SU-DHL-6 (cell line): ENCODE data around the gene FUOM.

ENCODE experiments used
- EZH2phosphoT487 ChIP-seq: fragments of 200-600 bp; sonication (generic), shearing (Covaris generic); conservative IDR thresholded peaks from 2 replicates; pipeline ENCODE4 v1.6.1; 2018; ENCODE audit warnings: mild to moderate bottlenecking, antibody characterized with exemption, low read length, moderate library complexity, mixed read lengths
- TF ChIP-seq, protein P1 (sequence below): fragments of 200-600 bp; sonication (generic); IDR thresholded peaks from one replicate; pipeline ENCODE4 v1.5.1; 2017; ENCODE audit warnings: antibody characterized with exemption, mild to moderate bottlenecking, low read length, moderate library complexity; ENCODE audit not compliant: insufficient read depth, poor library complexity, severe bottlenecking

GRCh38 chr10:133326745-133327650 is 30.8 kb downstream of the FUOM start:
- TF ChIP-seq, protein P1, sequence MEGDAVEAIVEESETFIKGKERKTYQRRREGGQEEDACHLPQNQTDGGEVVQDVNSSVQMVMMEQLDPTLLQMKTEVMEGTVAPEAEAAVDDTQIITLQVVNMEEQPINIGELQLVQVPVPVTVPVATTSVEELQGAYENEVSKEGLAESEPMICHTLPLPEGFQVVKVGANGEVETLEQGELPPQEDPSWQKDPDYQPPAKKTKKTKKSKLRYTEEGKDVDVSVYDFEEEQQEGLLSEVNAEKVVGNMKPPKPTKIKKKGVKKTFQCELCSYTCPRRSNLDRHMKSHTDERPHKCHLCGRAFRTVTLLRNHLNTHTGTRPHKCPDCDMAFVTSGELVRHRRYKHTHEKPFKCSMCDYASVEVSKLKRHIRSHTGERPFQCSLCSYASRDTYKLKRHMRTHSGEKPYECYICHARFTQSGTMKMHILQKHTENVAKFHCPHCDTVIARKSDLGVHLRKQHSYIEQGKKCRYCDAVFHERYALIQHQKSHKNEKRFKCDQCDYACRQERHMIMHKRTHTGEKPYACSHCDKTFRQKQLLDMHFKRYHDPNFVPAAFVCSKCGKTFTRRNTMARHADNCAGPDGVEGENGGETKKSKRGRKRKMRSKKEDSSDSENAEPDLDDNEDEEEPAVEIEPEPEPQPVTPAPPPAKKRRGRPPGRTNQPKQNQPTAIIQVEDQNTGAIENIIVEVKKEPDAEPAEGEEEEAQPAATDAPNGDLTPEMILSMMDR, result no peak
- TF ChIP-seq EZH2phosphoT487, result no peak
